ENCODE results near the gene GAL3ST3. TPM values are rescaled to one million over a fixed set of nuclear protein-coding genes. Genes with fewer than 3 reads are reported as not detected.

Gene GAL3ST3
- total RNA-seq, 4 donors from 2014 or later, result 49.2 to 154 (median 118) TPM

GRCh38 chr11:66084821-66085475 is 36.0 kb upstream of the GAL3ST3 start:
- DNase-seq, result no peak
- 92 to 93% methylated on average over 3 of the region's 3 CpGs for WGBS, 2 donors
- no peak for TF ChIP-seq POLR2A (IDR thresholded peaks at IDR 0.05)
- TF ChIP-seq CTCF (IDR thresholded peaks at IDR 0.05), result no peak
- Histone ChIP-seq H3K27ac (no peak overlapping the region), H3K36me3 (no peaks in the 10 kb centered on the region), H3K9me3 (no peaks in the 10 kb centered on the region), H3K4me3 (replicated peaks in 1 of 3) (no peak overlapping the region), H3K4me1 (peaks cover 42 to 59% of the 10 kb centered on the region in 2 donors), H3K27me3 (no peaks in the 10 kb centered on the region)
- intact Hi-C loops (cut with DNase I), result no loop called here

GRCh38 chr11:66083767-66084166 is 34.8 kb upstream of the GAL3ST3 start:
- TF ChIP-seq POLR2A (IDR thresholded peaks at IDR 0.05), result no peak
- no peak for TF ChIP-seq CTCF (IDR thresholded peaks at IDR 0.05)
- 92 to 96% methylated on average over 3 of the region's 3 CpGs for WGBS, 2 donors
- no peaks in the 10 kb centered on the region for H3K9me3 ChIP-seq
- DNase-seq, result no peak
- H3K36me3 ChIP-seq, result no peaks in the 10 kb centered on the region
- peaks cover 42 to 59% of the 10 kb centered on the region in 2 donors for H3K4me1 ChIP-seq
- intact Hi-C loops (cut with DNase I), result no loop called here
- H3K4me3 ChIP-seq (replicated peaks in 1 of 3), result no peak overlapping the region
- peak overlapping the region in 1 of 3 donors; percentile 40 for H3K27ac ChIP-seq
- no peaks in the 10 kb centered on the region for H3K27me3 ChIP-seq

GRCh38 chr11:66082946-66083698 is 34.2 kb upstream of the GAL3ST3 start:
- TF ChIP-seq CTCF (IDR thresholded peaks at IDR 0.05) (no peak), POLR2A (IDR thresholded peaks at IDR 0.05) (no peak)
- no peak overlapping the region for H3K4me3 ChIP-seq (replicated peaks in 1 of 3)
- H3K27me3 ChIP-seq, result no peaks in the 10 kb centered on the region
- DNase-seq, result peak; percentile 36 to 41
- H3K9me3 ChIP-seq, result no peaks in the 10 kb centered on the region
- WGBS, 2 donors, result 59 to 60% methylated on average over 4 of the region's 4 CpGs
- peaks cover 42 to 59% of the 10 kb centered on the region in 2 donors for H3K4me1 ChIP-seq
- intact Hi-C loops (cut with DNase I), result no loop called here
- H3K27ac ChIP-seq, result peak overlapping the region in 2 of 3 donors; percentile 13 to 40
- no peaks in the 10 kb centered on the region for H3K36me3 ChIP-seq

- peak; percentile 43 to 53 for DNase-seq
- H3K27me3 ChIP-seq, result no peaks in the 10 kb centered on the region
- 30 to 34% methylated on average over 5 of the region's 5 CpGs for WGBS, 2 donors
- H3K9me3 ChIP-seq, result no peaks in the 10 kb centered on the region
- H3K4me3 ChIP-seq (replicated peaks in 1 of 3), result no peak overlapping the region
- intact Hi-C loops (cut with DNase I), result no loop called here
- H3K27ac ChIP-seq, result peak overlapping the region; percentile 6 to 48 (median 34)
- TF ChIP-seq POLR2A (IDR thresholded peaks at IDR 0.05), result no peak
- TF ChIP-seq CTCF (IDR thresholded peaks at IDR 0.05), result no peak
- peaks cover 45 to 56% of the 10 kb centered on the region in 2 donors for H3K4me1 ChIP-seq
- no peaks in the 10 kb centered on the region for H3K36me3 ChIP-seq
These were observed 32.5 kb upstream of the GAL3ST3 start for GRCh38 chr11:66081505-66081904.

Data from thyroid gland (tissue), 4 donors.